Left ventricle myocardium superior (tissue), 1 donor: Measurements from ENCODE around the gene HTR1A. TPM values are rescaled to one million over a fixed set of nuclear protein-coding genes. Genes with fewer than 3 reads are reported as not detected.

ENCODE experiments used
- ATAC-seq: fragments of 200-7000 bp; cut with Tn5 transposase; one replicate; pipeline ENCODE4 v1.9.1; 2020; ENCODE audit warnings: mild to moderate bottlenecking, moderate library complexity
- DNase-seq: peaks from one replicate; pipeline ENCODE4 v3.0.0-alpha.2; 2020
- intact Hi-C: fragments of 100-400 bp; cut with micrococcal nuclease; formaldehyde crosslinking; loops from one replicate; pipeline ENCODE4 v1.11.0; 2022
- long read RNA-seq: library from polyadenylated mRNA; unstranded; transcript quantifications from one replicate; pipeline ENCODE4 v2.0.0, GENCODE V29; 2021
- total RNA-seq: library from RNA; stranded (reverse); fragmentation: NEBNext Ultra II Directional; extraction: Animal tissue kit (Norgen Biotek cat#: 25700); gene quantifications from one replicate; pipeline ENCODE4 v1.2.1, GENCODE V29; 2021
- donor health status: DM: no; HTN: yes; CAD: no; lungs with severe emphysema.

Gene HTR1A
- total RNA-seq: not detected
- long read RNA-seq: 0 reads

DNA sequence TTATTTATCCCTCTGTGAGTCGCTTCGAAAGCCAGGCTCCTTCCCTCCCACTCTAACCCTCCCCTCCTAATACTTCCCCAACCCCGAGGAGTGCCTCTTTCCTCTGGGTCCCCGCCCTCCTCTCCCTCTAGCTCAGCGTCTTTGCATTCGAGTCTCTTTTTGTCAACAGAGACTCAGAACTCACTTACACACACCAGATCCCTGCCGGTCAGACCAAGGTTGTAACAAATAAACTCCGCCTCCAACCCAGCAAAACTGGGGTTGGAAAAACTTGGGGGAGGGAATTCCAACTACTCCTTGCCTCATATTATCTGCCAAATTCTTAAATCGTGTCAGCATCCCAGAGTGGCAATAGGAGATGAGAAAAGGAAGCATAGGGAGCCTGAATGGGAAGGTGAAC is at the start of gene HTR1A:
HTR1A (minus strand) TSS at position 167 of the 400 bp plus-strand sequence. CDS start 726 bp downstream, outside the sequence.
- ATAC-seq (no peak), DNase-seq (no peak)
- intact Hi-C loops: no loop called here

DNA sequence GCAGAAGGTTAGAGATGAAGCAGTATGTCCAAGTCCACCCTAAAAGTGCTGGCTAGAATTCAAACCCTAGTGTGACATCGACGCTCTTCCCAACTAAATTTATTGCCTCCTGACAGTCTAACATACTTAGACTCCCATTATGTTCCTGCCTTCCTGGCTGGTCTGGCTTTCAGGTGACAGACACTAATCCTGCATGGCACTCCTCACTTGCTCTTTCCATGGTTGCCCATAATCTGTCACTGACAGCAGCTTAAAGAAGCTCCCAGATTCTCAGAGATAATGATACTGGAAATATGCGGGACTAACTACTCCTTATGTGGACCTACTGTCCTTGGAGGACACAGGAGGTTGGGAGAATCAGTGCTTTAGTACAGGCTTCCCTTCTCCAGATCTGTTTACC is 41.7 kb upstream of the HTR1A start:
- DNase-seq: no peak
- intact Hi-C loops: no loop called here
- ATAC-seq: no peak

DNA sequence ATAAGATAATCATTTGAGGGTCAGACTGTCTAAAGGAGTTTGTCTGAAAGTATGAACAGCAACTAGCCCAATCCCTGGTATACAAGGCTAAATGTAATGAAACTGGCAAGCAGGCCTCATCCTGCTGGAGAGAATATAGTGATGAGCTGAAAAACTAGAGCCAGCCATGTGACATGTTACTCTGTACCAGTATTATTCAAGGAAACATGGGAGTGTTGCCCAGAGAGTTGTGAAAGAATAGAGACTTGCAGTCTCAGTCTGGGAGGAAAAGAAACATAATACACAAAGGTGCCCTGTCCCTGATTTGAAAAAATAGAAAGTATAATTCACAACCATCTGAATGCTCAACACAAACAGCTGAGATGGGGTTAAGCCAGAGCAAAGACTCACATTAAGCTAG is 37.9 kb upstream of the HTR1A start:
- ATAC-seq: no peak
- intact Hi-C loops: no loop called here
- DNase-seq: no peak

DNA sequence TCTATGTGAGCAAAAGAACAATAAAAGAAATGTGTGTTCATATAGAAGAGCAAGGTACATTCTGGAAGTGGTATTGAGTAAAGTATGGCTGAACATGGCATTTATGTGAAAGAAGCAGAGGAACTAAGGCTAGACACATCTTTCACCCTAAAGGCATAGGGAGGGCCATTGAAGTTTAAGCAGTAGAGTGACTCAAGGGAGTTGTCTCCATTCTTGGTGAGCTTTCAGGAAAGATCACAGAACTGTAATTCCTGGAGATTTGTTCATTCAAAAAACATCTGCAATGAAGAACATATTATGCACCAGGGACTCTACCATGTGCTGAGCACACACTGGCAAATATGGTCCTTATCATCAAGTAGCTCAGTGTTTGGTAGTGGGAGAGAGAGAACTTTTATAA is 24.8 kb upstream of the HTR1A start:
- DNase-seq (no peak), ATAC-seq (no peak)
- intact Hi-C loops: no loop called here

DNA sequence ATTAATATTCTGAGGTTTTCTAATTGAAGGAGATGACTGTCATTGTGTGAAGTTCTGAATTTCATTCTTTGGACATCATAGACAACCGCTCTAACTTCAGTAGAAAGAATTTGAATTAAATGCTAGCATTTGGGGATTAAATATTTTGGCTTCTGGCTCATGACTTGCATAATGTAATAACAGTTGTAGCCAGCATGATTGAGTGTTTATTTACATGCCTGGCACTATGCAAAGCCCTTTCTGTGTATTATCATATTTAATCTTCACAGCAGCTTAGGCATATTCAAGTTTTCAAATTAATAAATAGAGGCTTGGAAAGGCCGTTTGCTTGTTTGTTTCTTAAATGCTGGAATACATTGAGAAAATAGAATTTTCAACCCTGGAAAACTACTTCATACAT is 19.6 kb upstream of the HTR1A start:
- ATAC-seq (no peak), DNase-seq (no peak)
- intact Hi-C loops: no loop called here

DNA sequence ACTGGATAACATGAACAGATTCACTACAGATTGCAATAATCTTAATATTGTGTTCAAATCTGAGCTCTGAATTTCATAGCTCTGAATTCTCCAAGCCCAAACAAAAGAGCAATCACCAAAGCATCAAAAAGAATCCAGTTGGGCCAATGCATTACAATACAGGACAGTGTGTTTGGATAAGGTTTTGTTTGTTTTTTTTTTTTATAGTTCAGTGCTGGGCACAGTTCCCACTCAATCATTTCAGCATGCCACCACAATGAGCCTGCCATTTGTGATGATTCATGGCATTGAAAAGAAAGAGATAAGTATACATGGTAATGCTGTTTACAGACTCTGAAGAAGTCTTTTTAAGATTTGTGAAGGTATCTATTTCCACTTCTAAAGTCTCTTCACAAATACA is 1.7 kb upstream of the HTR1A start:
- ATAC-seq (no peak), DNase-seq (no peak)
- intact Hi-C loops: no loop called here

DNA sequence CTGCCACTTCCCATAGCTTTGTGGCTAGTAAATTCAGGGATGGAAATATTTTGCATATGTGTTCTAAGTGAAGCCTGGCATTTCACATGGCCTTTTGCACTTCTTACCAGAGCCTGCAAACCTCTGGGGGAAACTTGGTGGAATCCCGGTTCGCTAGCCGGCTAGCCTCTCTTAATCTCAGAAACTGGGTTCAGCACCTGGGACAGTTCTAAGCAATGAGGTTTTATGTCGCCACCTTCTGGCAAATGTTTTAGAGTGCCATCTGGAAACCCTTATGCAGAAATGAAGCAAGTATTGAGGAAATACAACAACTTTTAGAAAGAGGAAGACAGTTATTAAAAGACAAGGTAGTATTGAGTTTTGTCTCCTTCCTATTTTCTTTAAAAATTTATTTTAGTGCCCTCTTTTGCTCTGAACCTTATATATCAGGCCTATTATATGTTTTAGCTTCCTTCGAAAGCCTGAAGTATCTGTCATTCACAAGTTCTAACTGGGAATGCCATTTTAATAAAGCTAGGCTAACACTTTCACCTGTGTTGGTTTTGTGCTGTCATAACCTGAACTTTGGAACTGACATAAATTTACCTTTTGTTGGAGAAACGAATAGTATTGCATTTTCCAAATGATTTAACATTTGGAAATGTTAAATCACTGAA is 963 bp upstream of the HTR1A start:
- no peak for DNase-seq

DNA sequence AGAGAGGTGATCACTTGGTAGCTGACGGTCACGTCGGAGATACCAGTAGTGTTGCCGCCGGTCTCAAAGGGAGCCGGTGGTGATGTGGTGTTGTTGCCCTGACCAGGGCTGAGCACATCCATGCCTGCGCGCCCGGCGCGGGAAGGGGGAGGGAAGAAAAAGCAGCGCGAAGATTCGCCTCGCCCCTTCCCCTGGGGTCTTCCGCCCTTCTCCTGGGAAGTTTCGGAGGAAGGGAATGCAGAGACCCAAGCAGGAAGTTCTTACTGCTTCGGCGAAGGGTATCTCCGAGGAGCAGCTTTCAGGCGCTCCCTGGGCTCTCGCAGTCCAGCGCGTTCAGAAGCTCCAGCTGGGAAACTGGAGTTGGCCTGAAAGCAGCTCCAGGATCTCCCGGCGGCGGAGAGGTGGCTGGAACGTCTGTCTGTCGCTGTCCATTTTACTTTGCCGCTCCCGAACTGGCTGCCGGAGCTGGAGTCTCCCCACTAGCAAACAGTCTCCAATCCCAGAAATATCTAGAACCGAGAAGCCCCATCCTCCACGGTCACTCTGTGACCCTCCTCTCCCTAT is 565 bp downstream of the HTR1A start:
- no peak for DNase-seq
- intact Hi-C loops: no loop called here
- no peak for ATAC-seq

More for the DNA sequence above, 963 bp upstream of the HTR1A start:
- ATAC-seq: no peak
- intact Hi-C loops: no loop called here

DNA sequence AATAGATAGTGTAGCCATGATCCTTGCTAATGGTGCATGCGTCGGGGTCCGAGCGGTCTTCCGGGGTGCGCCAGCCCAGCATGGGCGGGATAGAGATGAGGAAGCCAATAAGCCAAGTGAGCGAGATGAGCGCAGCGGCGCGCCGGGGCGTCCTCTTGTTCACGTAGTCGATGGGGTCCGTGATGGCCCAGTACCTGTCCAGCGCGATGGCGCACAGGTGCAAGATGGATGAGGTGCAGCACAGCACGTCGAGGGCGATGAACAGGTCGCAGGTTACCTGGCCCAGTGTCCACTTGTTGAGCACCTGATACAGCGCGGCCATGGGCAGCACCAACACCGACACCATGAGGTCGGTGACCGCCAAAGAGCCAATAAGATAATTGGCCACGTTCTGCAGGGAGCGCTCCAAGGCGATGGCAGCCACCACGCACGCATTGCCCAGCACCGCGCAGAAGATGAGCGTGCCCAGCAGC is 1.1 kb downstream of the HTR1A start:
- intact Hi-C loops: no loop called here
- ATAC-seq (no peak), DNase-seq (no peak)

DNA sequence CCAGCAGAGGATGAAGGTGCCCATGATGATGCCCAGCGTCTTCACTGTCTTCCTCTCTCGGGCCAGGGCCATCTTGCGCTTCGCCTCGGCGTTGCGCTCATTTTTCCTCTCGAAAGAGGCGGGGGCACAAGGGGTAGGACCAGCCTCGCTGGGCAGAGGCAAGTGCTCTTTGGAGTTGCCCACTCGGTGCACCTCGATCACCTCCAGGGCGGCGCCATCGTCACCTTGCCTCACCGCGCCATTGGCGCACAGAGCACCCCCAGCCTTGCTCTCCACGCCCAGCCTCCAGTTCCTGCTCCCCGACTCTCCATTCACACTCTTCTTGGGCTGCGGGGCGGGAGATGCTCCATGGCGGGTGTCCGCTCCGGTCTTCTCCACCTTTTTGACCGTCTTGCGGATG is 1.6 kb downstream of the HTR1A start:
- no peak for ATAC-seq
- intact Hi-C loops: no loop called here
- DNase-seq: no peak

DNA sequence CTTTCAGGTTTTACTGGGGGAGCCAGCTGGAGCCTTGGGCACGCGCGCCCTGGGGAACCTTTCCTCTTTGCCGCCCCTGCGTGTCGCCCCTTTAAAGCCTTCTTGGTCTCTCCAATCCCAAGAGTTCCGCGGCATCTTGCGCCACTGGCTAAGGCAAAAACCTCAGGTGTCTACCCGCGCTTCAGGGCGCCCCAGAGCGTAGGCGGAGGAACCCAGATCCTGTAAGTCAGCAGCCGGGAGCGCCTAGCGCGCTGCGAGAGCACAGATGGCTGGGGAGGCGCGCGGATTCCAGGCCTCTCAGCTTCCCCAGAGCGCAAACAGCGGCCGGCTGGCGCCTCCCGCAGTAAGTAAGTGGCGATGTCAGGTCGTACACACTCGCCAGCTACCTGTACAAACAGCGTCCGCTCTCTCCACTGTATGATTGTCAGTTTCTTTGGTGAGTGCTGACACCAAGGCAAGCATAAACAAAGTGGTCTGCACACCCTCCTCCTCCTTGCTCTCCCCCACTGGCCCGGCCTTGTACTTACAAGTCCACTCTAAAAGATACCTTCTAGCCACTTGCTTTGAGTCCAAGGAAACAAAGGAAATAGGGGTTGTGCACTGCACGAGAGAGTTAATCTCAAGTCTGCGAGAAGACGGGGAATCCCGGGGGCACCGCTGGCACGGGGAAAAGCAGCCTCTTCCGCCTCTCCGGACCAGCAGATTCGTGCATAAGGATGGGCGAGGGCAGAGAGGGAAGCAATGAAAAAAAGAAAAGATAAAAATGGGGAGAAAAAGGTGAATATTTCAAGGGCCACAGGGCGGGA is 2.9 kb downstream of the HTR1A start:
- intact Hi-C loops: no loop called here
- DNase-seq (no peak), ATAC-seq (no peak)

DNA sequence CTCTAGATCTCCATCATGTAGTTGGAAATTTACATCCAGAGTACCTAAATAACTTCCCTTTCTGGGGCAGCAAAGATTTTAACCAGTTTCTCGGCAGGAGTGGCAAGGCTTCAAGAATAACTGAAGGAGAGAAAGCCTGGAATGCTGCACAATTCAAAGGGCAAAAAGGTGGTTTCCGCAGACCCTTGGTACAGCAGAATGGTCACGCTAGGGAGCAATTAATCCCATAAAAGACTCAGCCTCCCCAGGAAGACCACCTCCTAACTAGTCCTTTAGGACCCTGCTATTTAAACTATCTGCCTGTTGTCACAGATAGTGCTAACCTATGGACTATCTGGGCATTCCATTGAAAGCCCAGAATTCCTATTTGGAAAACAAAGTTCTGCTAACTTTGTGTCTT is 3.6 kb downstream of the HTR1A start:
- no peak for ATAC-seq
- DNase-seq: no peak
- intact Hi-C loops: no loop called here

DNA sequence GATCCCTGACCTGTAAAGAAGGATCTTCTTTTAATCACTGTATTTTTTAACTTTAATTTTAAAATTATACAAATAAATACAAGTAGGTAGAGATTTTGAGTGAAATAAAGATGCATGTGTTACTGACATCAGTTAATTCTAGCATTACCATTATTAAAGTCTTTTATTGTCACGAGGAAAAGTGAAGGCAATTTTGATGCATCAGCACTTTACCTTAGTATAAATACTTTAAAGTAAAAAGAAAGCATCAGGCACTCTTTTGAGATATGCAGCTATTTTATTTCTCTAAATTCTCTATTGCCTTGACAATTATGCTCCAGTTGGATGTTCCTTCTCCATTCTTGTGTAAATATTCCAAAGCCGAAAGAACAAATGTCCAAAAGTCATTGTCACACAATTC is 4.6 kb downstream of the HTR1A start:
- ATAC-seq (no peak), DNase-seq (no peak)
- intact Hi-C loops: no loop called here

DNA sequence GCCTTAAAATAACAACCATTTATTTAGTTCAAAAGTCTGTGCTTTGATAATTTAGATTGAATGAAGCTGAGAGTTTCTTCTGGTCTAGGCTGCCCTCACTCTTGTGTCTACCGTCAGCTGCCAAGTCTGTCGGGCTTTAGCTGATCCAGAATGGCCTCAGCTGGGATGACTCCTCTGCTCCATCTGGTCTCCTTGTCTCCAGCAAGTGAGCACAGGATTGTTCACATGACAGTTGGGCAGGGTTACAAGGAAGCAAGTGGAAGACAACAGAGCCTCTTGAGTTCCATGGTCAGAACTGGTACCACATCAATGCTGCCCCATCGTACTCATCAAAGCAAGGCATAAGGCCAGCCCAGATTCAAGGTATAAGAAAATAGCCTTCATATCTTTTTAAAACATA is 9.0 kb downstream of the HTR1A start:
- no peak for DNase-seq
- intact Hi-C loops: no loop called here
- ATAC-seq: no peak

DNA sequence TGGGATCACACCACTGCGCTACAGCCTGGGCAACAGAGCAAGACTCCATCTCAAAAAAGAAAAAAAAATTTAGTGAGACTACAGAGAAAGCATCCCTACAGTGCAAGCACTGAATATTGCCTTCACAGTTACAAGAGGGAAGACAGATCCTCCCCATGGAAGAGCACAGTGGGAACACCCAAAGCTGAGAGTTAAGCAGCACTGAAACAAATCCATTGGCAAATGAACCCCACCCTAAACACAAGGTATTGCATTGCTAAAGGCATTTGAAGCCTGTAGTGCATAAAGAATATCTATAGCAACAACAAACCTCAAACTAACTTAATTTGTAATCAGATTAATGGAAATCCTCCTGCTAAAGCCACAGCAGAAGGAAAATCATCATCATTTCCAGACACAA is 27.1 kb downstream of the HTR1A start:
- intact Hi-C loops: no loop called here
- DNase-seq: no peak

DNA sequence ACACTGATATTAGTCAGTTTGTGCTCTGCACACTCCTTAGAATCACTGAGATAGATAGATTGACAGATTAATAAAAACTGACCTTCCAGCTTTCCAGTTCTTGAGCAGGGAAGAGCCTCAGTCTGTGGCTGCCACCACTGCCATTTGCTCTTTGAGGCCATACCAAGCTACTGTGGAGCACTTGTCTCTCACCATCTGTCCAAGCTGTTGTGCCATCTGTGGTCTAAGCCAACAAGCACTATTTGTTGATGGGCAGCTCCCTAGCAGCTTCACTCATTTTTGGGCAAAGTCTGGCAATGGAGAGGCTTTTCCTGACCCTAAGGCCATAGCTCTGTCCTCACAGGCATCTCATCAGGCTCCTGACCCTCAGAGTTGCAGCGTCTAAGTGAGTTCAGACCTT is 30.4 kb downstream of the HTR1A start:
- ATAC-seq: no peak
- intact Hi-C loops: no loop called here
- DNase-seq: no peak

More for the DNA sequence above, 27.1 kb downstream of the HTR1A start:
- ATAC-seq: no peak

DNA sequence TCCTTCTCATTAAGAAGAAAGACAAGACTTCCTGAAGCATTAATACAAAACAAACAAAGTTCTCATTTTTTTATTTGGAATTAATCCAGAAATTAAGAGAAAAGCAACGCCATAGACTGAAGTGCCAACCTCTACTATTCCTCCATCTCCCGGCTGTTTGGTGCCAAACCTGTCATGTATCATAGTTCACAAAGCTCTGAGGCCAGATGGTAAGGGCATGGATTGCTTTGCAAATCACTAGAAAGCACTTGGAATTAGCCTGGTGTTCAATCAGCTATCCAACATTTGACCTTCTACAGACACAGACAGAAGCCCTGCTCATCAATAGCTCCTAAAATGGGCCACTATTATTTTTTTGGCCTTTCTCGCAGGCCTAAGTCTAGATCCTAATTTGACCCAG is 33.8 kb downstream of the HTR1A start:
- intact Hi-C loops: loop anchor here (5.0 kb wide), 1 partner anchor 291 kb away; no protein-coding TSS in a partner anchor
- DNase-seq: no peak
- no peak for ATAC-seq

DNA sequence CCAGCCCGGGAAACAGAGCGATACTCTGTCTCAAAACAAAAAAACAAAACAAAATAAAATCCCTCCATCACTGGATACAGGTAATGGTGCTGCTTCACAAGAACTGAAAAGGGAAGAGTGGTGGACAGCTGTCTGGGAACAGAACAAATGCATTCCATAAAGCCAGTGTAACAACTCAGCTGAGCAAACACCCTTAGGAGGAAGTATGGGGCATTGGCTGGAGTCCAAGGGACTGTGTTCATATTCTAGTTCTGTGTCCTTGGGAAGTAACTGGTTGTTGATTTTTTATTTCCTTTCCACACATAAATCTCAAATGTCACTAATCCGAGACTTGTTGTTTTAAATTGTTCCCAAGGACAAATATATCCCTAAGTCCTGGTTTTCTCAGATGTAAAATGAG is 38.3 kb downstream of the HTR1A start:
- no peak for DNase-seq
- intact Hi-C loops: no loop called here
- ATAC-seq: no peak

DNA sequence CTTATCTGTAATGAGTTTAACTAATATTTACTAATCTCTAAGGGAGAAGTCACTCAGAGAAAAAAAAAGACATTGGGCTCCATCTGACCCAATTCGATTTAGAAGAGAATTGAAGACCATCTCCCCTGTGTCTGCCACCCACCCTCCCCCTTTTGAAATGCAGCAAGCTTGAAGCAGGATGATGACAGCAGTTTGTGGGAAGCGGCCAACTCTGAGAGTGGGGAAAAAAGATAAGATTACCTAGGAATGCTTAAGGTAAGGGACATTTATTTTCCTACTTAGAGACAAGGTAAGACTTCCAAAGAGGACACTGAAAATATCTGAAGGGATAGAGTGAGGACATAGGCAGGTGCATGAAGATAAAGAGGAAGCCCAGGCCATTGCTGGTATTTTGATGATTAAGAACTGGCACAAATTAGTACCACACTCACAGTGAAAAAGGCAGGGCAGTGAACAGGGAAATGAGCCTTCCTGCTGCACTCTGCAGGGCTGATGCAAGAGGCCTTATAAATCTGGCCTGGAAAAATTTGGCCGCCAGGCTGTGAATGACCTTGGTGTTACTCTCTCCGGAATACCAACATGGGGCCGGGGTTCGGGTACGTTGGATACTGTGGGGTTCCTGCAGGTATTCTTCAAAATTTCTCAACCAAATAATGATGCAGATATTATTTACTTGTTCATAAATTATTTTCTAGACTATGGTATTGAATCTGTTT is 42.3 kb downstream of the HTR1A start:
- DNase-seq: no peak
- intact Hi-C loops: no loop called here
- ATAC-seq: no peak

DNA sequence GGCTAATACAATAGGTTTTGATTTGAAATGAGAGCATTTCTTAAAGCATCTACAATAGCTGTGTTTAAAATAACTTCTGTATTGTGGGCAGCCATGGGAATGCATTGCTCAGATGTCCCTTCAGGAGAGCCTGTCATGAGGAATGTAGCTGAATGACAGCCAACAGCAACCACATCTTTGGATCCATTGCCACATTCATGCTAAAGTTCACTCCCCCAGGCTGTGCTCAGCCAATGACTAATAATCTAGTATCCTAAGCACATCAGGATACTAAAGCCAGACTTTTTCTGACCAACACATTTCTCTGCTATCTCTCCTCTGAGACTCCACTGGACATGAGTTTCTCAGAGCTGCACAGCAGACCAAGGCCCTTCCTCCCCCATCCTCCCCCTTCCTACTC is 45.5 kb downstream of the HTR1A start:
- ATAC-seq: no peak
- intact Hi-C loops: no loop called here

More for the DNA sequence above, 45.5 kb downstream of the HTR1A start:
- no peak for DNase-seq
